Lower leg skin (tissue), 4 donors: ENCODE data around the gene VAV2. TPM values are rescaled to one million over a fixed set of nuclear protein-coding genes. Genes with fewer than 3 reads are reported as not detected.

ENCODE experiments used
- DNase-seq, 2 donors: peaks; one replicate each; pipeline ENCODE4 v3.0.0-alpha.2; 2019; ENCODE audit warnings: low spot score in 2 of 2
- H3K4me3 ChIP-seq: fragments of 200-600 bp; sonication (generic); 2 replicates; pipeline ENCODE4 v1.5.1; 2017; ENCODE audit warnings: mild to moderate bottlenecking, low read depth; ENCODE audit not compliant: poor library complexity, severe bottlenecking
- CTCF ChIP-seq, 3 donors: fragments of 450-650 bp; IDR thresholded peaks; one replicate each; pipeline ENCODE4 v1.5.1; 2016; ENCODE audit warnings: antibody characterized with exemption in 3 of 3, mild to moderate bottlenecking in 3 of 3, moderate library complexity in 2 of 3
- POLR2A ChIP-seq, 2 donors: fragments of 450-650 bp; IDR thresholded peaks; one replicate each; pipeline ENCODE4 v1.6.1; 2016 to 2017; ENCODE audit warnings: antibody characterized with exemption in 2 of 2, mild to moderate bottlenecking in 1 of 2, moderate library complexity in 1 of 2
- WGBS, 2 donors: methylation state at CpG; one replicate each; pipeline ENCODE4 v1.1.5; 2018; 5-methylcytosine and 5-hydroxymethylcytosine counted together
- intact Hi-C: fragments of 100-400 bp; cut with DNase I; formaldehyde crosslinking; loops from one replicate; pipeline ENCODE4 v1.15.0; 2023; ENCODE audit warnings: low total_unique reads
- total RNA-seq, 4 donors: library from RNA; depleted of rRNA; stranded (reverse); fragments of >200 nt; gene quantifications; one replicate each; pipeline ENCODE4 v1.1.0, GENCODE V29; 2016

VAV2 gene
- total RNA-seq, 4 donors from 2014 or later = 6.8 to 9.1 (median 7.5) TPM

GRCh38 chr9:133779081-133779480, 213.0 kb downstream of the VAV2 start:
- WGBS, 2 donors = 90 to 97% methylated on average over 8 of the region's 8 CpGs
- TF ChIP-seq CTCF (IDR thresholded peaks at IDR 0.05) (no peak), POLR2A (IDR thresholded peaks at IDR 0.05) (no peak)
- intact Hi-C loops = no loop called here

GRCh38 chr9:133778336-133779013, 213.6 kb downstream of the VAV2 start:
- no peak for DNase-seq
- 89 to 91% methylated on average over 19 to 20 of the region's 20 CpGs for WGBS, 2 donors
- intact Hi-C loops = no loop called here
- no peak overlapping the region for H3K4me3 ChIP-seq
- TF ChIP-seq POLR2A (IDR thresholded peaks at IDR 0.05) (no peak), CTCF (IDR thresholded peaks at IDR 0.05) (no peak)

More at GRCh38 chr9:133779081-133779480, 213.0 kb downstream of the VAV2 start:
- no peak for DNase-seq
- H3K4me3 ChIP-seq = no peak overlapping the region

- intact Hi-C loops = no loop called here
- DNase-seq = no peak
- 96% methylated on average over 13 to 14 of the region's 14 CpGs for WGBS, 2 donors
- H3K4me3 ChIP-seq = no peak overlapping the region
- TF ChIP-seq CTCF (IDR thresholded peaks at IDR 0.05) (no peak), POLR2A (IDR thresholded peaks at IDR 0.05) (no peak)
These were observed 214.3 kb downstream of the VAV2 start for GRCh38 chr9:133777871-133778270.

GRCh38 chr9:133777068-133777791, 214.9 kb downstream of the VAV2 start:
- TF ChIP-seq CTCF (IDR thresholded peaks at IDR 0.05) (no peak), POLR2A (IDR thresholded peaks at IDR 0.05) (no peak)
- 83 to 90% methylated on average over 14 to 15 of the region's 15 CpGs for WGBS, 2 donors
- no peak overlapping the region for H3K4me3 ChIP-seq
- intact Hi-C loops = no loop called here
- DNase-seq = no peak

GRCh38 chr9:133775951-133776905, 215.9 kb downstream of the VAV2 start:
- TF ChIP-seq POLR2A (IDR thresholded peaks at IDR 0.05) (no peak), CTCF (IDR thresholded peaks at IDR 0.05) (no peak)
- DNase-seq = no peak
- WGBS, 2 donors = 93 to 96% methylated on average over 22 to 26 of the region's 27 CpGs
- H3K4me3 ChIP-seq = no peak overlapping the region
- intact Hi-C loops = no loop called here
